NCI-H2081 (cell line): Measurements from ENCODE around the gene PLXDC2.
"Not testable (repeated sequence)": the region's sequence is repeated elsewhere in the genome, so short reads cannot be mapped to it uniquely, and the experiment has no call there.

Source experiments
- DNase-seq, 2 experiments: peaks; one replicate each; lab custom pipeline; 2025; lab: John Stamatoyannopoulos, UW

PLXDC2 gene

DNA sequence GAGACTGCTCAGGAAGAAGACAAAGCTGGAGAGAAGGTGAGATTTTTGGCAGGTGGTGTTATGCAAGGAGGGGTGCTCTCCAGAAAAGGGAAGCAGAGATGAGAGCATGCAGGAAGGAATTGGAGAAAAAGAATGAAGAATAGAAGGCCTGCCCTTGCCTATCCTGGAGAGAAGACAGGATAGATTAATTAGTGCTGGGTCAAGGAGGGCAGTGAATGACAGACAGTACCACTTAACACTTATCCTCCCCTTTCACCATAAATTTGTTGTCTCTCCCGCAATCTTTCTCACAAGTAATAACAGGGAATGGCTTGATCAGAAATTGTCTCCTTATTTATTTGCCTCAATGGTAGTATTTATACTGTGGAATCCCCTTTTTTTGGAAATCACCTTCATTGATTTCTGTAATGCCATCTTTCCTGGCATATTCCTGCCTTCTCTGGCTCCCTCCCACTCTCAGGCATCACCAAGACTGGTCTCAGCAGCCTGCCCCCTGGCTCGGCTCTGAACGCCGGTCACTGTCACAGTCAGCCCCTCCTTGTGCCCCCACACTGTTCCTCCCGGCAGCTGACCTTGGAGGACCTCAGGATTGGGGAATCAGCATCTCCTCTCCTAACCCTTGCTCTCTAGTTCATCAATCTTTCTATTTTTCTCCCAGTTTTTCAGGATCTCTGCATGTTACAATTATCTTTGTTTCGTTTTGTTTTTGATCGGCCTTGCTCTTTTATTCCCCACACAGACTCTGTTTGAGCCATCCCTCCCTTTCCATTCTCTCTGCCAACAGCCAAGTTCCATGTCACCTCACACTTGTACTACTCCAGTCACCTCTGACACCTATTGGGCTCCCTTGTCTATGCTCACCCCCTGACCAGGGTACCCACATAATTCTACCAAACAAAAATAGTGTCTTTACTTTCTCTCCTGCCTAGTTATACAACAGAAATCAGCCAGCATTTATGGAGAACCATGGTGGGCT, 294.2 kb downstream of the PLXDC2 start:
- DNase-seq, result no peak

DNA sequence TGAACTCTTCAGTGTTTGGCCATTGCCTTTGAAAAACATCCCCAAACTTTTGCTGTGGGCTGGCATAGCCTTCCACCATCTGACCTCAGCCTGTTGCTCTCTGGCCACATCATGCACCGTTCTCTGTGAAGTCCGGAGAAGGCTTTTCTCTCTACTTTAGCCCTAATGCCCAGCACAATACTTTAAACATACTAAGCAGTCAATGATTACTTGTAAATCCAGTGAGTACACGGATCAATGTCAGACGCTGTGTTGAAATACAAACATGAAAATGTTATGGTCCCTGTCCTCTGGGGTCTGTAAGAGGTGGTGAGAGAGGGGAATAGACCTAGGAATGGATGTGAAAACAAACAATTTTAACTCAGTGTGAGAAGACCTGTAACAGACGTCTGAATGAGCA, 297.9 kb downstream of the PLXDC2 start:
- DNase-seq, result no peak

DNA sequence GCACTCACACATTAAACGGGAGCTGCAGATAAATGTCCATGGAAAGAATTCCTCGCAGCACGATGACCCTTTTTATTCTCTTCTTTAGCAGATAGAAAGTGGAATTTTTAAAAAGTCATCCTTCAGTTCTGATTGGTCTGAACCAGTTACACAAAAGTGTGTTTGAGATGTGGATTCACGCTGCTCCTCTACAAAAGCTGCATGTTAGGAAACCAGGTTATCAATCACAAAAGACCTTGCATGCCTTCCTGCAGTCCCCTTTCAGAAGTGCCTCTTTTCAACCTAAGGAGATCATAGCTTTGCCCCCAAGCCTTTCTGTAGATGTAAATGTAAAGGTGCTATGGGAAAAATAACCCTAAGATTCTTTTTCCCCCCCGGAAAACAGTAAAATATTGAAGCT, 299.7 kb downstream of the PLXDC2 start:
- DNase-seq, result no peak

DNA sequence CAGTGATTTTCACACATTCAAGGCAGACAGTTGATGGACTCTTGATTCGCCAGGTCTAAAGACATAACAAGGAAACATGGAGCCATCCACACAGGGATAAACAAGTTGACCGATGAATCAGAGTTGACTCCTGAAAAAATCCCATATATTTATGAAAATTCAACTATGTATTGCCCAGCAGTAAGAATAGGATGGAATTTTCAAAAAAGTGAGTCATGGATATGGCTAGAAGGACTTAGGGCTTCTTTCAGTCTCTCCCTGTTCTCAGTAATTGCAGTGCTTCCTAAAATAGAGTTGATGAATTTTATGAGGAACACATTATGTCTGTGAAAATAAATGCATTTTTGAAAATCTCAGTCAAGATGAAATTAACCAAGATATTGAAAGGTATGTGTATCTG, 301.2 kb downstream of the PLXDC2 start:
- no peak for DNase-seq

DNA sequence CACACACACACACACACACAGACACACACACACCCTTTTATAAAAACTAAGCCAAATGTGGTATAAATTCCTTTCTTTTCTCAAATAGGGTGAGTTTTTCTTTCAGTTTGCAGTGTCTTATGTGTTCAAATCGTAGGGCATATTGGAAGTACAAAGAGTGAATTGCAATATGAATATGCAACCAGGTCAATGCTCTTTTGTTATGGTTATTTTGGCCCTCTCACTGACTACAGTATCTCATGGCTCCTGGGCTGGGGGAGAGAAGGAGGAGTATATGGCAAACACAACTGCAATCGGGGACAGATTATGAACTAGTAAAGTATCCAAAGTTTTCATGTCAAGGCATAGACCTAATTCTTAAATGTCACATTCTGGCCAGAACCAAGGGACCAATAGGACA, 301.9 kb downstream of the PLXDC2 start:
- DNase-seq, result no peak

DNA sequence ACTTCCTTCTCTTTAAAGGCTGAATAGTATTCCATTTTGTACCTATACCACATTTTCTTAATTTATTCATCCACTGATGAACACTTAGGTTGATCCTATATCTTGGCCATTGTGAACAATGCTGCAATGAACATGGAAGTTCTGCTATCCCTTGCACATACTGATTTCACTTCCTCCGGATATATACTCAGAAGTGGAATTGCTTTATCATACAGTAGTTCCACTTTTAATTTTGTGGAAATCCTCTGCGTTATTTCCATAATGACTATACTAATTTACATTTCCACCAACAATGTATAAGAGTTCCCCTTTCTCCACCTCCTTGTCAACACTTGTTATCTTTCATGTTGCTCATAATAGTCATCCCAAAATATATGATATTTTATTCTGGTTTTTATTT, 312.6 kb downstream of the PLXDC2 start:
- no peak for DNase-seq

DNA sequence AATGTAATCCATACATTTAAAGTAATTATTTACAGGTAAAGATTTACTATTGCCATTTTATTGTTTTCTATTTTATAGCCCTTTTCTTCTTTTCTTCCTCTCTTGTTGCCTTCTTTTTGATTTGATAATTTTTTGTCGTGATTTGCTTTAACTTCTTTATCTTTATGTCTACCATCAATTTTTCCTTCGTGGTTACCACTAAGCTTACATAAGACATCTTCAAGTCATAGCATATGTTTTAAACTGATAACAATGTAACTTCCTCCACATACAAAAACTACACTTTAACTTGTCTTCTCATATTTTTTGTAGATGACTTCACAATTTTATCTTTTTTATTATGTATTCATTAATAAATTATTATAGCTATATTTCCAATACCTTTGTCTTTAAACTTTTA, 316.6 kb downstream of the PLXDC2 start:
- no peak for DNase-seq

DNA sequence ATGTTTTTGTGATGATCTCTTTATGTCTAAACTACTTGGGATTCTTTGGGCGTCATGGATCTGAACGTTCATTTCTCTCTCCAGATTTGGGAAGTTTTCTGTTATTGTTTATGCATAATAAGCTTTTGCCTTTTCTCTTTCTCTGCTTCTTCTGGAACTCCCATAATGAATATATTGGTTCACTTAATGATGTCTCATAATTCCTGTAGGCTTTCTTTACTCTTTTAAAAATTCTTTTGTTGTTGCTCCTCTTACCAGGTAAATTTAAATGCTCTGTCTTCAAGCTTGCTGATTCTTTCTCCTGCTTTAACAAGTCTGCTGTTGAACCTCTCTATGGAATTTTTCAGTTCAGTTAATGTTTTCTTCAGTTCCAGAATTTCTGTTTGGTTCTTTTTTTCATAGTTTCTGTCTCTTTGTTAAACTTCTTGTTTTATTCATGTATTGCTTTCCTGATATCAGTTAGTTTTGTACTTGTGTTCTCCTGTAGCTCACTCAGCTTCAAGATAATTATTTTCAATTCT, 317.5 kb downstream of the PLXDC2 start:
- DNase-seq, result no peak

DNA sequence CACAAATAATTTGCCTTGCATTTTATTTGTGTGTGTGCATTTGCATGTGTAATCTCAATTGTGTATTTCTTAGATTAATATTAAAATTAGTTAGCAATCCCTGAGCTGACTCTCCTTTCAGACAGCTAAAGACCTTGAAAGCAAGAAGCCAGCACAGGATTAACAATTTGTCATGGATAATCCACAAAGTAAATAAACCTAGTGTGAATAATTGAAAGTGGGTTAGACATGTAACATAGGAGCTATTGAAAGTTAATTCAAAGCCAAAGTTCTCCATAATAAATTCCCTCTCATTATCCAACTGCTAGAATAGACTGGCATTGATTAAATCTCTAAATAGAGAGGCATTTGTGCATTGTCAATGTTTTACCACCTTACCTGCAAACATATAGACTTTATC, 326.1 kb downstream of the PLXDC2 start:
- no peak for DNase-seq

DNA sequence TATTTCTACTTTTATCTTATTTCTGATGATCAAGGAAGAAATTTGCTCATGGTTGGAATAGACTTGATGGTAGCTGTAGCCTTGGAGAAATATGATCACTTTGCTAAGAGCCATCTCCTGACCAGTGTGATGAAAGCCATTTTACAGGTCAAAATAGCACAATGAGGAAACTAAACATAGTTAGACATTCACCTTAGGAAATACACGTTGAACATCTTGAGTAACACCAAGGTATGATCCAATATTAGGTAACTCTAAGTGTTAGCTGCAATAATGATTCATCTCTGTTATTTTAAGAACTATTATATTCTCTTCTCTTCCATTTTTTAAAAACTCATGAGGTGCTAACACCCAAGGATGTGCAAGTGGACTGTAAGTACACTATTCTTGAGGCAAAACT, 328.0 kb downstream of the PLXDC2 start:
- DNase-seq, result no peak

DNA sequence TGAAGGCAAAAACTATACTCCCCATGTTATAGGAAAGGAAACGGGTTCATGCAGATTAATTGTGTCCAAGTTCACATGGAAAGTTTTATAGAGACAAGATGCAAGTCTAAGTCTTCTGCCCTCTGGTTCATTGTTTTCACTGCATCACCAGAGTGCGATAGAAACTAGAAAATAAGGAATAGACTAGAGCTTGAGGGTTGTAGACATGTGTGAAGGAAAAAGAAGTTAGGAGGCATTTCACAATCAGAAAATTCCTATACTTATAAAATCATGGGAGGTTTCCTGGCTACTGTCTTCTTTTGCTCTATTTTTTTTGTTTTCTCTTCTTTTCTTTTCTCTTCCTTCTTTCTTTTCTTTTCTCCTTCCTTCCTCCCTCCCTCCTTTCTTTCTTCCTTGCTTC, 329.8 kb downstream of the PLXDC2 start:
- DNase-seq, result no peak

DNA sequence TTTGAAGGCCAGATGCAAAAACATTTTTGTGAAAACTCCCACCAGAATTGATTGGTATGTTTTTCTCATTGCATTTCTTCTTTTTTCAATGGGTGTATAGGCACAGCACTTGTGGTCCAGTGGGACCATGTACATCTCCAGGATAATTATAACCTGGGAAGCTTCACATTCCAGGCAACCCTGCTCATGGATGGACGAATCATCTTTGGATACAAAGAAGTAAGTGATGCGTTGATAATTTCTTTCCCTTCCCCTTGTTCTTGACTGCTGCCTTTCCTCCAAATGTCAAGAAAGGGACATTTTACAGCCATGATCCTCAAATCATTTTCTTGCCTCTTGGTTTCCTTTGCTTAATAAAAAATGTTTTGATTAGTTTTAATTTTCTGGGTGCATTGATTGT, 331.5 kb downstream of the PLXDC2 start:
- DNase-seq, result no peak

DNA sequence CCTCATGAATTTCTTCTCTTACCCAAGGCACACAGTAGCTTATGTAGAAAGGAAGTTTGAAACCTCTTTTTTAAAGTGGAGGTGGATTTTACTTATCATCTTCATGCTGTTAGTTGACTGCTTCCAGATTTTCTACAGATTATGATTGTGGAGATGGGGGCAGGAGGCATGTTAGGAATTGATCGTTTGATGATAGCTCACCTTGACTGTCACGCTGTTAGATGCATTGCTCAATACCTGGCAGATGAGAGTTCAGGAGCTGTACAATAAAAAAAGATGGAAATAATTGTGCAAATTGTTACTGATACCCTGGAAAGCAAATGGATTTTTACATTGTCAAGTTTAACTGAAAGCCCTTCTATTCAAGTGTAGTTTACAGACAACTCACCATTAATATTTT, 340.3 kb downstream of the PLXDC2 start:
- DNase-seq, result no peak

DNA sequence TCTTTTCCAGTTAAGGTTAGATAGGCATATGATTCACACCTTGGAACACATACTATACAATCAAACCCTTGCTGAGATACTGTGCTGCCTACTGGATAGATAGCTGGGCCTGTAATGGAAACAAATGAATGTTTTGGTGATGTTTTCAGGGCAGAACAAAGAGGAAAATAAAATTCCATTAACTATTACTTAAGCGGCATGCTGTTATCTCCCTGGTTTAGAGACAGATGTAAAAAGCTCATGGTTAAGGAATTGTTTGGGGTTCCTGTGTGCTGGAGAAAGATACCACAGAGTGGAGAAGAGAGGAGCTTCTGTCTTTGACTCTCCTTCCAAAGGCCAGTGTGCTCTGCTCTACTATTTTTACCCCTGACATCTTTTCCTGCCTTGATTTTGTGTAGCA, 341.1 kb downstream of the PLXDC2 start:
- DNase-seq, result no peak

DNA sequence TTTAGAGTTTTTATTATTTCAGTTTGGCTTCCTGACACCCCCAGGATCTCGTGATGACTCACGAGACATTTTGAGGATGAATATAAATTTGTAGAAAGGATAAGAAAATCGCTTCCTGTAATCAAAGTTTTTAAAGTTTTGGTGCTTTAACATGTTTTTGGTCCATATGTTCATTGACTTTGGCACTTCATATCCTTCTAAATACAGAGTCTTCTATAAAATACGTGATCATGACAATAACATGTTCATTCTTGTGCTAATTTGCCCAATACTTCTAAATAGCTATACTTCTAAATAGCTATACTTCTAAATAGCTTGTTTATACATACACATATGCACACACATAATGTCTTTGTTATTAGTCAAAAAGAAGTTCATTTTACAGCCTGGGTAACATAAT, 341.9 kb downstream of the PLXDC2 start:
- no peak for DNase-seq

DNA sequence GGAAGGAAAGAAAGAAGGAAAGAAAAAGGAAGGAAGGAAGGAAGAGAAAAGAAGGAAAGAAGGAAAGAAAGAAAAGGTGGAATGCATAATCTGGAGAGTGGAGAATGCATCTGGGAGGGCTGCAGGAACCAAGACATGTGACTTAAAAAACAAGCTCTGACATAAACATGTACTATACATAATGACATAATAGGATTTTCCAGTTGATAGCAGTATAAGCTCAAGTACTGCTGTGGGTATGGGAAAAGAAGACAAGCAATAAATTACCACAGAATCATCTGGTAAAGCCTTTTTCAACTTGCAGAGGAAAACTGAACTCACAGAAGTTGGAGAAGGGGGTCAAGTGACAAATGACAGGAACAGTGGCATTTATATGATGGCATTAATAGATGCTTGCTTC, 345.9 kb downstream of the PLXDC2 start:
- DNase-seq, result no peak

DNA sequence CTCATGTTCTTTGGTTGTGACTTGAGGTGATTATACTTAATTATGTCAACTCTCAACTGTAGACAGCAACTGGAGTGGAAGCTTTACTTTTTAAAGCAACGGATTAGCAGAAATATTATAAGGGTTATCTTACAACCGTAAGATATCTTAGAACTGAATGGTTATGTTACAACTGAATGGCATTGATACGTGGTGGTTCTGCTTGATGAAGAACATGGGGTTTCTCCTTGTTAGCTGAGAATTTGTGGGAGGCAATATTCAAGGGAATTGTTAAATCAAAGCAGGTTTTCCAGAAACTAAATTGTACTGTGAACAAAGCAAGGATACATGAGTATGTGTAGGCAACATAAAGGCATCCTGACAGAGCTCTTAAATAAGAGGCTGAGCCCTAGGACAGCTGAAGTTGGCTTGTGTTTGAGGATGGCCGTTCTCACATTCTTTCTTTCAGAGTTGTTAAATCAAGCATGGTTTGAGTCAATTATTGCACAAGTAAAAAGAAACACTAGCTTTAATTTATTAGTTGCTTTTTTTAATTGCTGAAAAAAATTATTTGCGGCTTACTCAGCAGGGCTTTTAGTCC, 350.0 kb downstream of the PLXDC2 start:
- DNase-seq, result no peak

DNA sequence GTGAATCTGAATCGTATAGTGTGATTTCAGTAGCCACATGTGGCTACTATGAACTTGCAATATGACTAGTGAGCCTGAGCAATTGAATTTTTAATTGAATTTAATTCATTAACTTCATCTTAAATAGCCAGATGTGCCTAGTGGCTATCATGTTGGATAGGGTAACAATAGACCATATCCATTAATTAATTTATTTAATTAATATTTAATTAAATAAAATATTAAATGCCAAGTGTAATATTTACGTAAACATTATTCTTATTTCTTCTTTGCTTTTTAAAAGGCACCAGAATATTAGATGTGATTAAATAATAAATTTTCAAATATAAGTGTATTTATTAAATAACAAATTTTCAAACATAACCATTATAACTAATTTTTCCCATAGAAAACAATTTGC, 354.4 kb downstream of the PLXDC2 start:
- no peak for DNase-seq

DNA sequence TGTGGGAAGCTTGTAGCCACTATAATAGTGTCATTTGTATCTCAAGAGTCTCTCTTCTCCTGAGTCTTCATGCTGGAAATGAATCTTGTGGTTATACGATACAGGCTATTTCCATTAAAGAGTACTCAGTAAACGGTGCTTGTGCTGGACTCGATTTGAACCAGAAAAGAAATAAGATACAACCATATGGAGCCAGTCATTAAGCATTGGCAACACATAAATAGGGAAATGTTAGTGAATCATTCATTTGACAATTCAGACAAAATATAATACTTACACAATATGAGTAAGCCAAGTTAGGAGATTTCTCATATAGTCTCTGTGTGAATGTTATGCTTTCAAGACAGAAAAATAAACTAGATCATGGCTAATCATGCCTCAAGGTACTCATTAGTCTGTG, 356.8 kb downstream of the PLXDC2 start:
- no peak for DNase-seq

DNA sequence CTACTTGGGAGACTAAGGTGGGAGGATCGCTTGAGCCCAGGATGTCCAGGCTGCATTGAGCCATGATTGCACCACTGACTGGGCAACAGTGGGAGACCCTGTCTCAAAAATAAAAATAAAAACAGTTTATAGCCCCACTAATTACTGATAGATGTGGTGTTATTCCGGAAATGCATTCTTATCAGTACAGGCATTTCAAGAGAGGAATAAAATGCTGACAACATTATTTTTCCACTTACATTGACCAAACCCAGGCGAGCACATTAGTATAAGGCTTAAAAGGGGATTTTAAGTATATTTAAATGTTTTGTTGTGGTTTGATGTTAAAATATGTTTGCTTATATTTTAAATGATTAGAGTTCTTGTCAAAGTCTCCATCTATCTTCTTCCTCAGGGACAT, 359.5 kb downstream of the PLXDC2 start:
- no peak for DNase-seq

DNA sequence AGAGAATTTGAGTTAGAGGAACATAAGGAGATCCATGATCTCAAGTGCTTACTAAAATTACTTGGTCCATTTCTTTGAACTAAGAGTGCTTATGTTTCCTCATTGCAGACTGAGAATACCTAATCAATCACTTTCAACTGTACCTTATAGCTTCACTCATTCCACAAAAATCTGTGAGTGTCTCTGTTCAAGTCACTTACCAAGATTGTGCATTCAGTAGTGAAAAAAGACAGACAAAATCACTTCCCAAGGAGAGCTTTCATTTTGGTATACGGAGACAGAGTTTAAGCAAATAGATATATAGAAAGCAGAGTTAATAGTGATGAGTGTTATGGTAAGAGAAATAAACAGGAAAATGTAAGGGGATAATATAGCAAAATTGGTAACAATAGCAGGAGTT, 364.5 kb downstream of the PLXDC2 start:
- no peak for DNase-seq

DNA sequence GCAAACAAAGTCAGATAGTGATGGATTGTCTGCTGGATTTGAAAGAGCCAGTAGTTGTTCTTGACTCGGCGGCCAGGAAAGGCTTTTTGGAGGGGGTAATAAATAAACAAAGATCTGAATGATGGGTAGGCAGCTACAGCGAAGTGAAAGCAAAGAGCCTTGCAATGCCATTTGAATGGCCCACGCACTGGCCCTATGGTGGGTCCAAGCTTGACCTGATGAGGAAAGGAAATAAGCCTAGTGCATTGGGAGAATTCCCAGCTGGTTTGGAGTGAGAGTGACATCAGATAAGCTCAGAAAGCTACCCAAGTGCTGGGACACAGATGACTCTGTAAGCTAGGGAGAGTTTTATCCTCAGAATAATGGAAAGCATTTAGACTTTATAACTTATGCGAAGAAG, 365.2 kb downstream of the PLXDC2 start:
- no peak for DNase-seq

DNA sequence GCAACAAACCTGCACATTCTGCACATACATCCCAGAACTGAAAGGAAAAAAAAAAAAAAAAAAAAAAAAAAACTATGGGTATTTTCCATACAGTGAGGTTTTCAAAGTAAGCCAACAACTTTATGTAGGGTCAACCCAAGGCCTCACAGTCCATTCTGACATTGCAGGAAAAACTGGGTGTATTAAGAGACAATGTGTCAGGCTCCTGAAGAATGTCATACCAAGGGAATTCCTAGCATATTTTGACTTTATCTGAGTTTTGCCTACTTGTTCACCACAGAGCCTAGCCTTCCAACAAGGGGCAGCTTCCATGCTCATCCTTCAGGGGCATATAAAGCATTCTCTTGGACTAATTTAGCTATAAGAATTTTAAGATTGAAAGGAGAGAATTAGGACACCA, 368.9 kb downstream of the PLXDC2 start:
- no peak for DNase-seq

DNA sequence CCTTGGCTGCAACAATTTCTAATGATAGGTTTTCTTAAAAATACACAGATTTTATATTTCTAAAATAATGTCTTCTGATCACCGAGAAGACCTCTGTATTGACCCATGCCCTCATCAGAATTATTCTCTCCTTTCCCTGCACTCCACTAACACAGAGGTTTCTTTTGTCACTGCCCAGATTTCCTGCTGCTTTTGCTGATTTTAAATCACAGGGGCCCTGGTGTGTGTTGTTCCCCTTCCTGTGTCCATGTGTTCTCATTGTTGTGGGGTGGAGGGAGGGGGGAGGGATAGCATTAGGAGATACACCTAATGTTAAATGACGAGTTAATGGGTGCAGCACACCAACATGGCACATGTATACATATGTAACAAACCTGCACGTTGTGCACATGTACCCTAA, 375.2 kb downstream of the PLXDC2 start:
- DNase-seq, result not testable (repeated sequence)
